ENCODE measurements around the gene GALNS.
"Not testable (repeated sequence)": the region's sequence is repeated elsewhere in the genome, so short reads cannot be mapped to it uniquely, and the experiment has no call there.

The GALNS gene

GRCh38 chr16:88839745-88840599 lies 16.8 kb downstream of the GALNS start:
- H3K4me3 ChIP-seq (ENCODE audit: low read depth, low read length) = no peak overlapping the region

GRCh38 chr16:88839026-88839529 lies 17.7 kb downstream of the GALNS start:
- H3K4me3 ChIP-seq (ENCODE audit: low read depth, low read length) = no peak overlapping the region

- H3K4me3 ChIP-seq (ENCODE audit: low read depth, low read length) = no peak overlapping the region
Measured at GRCh38 chr16:88838566-88838965, 18.2 kb downstream of the GALNS start.

- no peak overlapping the region for H3K4me3 ChIP-seq (ENCODE audit: low read depth, low read length)
Measured at GRCh38 chr16:88837806-88838205, 18.9 kb downstream of the GALNS start.

GRCh38 chr16:88836791-88837190 lies 20.0 kb downstream of the GALNS start:
- H3K4me3 ChIP-seq (ENCODE audit: low read depth, low read length) = no peak overlapping the region

- H3K4me3 ChIP-seq (ENCODE audit: low read depth, low read length) = no peak overlapping the region
Measured at GRCh38 chr16:88835818-88836217, 20.9 kb downstream of the GALNS start.

GRCh38 chr16:88835383-88835782 lies 21.4 kb downstream of the GALNS start:
- H3K4me3 ChIP-seq (ENCODE audit: low read depth, low read length) = no peak overlapping the region

- no peak overlapping the region for H3K4me3 ChIP-seq (ENCODE audit: low read depth, low read length)
Measured at GRCh38 chr16:88834670-88835069, 22.1 kb downstream of the GALNS start.

GRCh38 chr16:88833086-88833485 lies 23.7 kb downstream of the GALNS start:
- H3K4me3 ChIP-seq (ENCODE audit: low read depth, low read length) = no peak overlapping the region

GRCh38 chr16:88831838-88832237 lies 24.9 kb downstream of the GALNS start:
- no peak overlapping the region for H3K4me3 ChIP-seq (ENCODE audit: low read depth, low read length)

- no peak overlapping the region for H3K4me3 ChIP-seq (ENCODE audit: low read depth, low read length)
Measured at GRCh38 chr16:88830783-88831182, 26.0 kb downstream of the GALNS start.

- no peak overlapping the region for H3K4me3 ChIP-seq (ENCODE audit: low read depth, low read length)
Measured at GRCh38 chr16:88830258-88830657, 26.5 kb downstream of the GALNS start.

GRCh38 chr16:88828711-88829110 lies 28.0 kb downstream of the GALNS start:
- no peak overlapping the region for H3K4me3 ChIP-seq (ENCODE audit: low read depth, low read length)

- H3K4me3 ChIP-seq (ENCODE audit: low read depth, low read length) = no peak overlapping the region
Measured at GRCh38 chr16:88827727-88828126, 29.0 kb downstream of the GALNS start.

- H3K4me3 ChIP-seq (ENCODE audit: low read depth, low read length) = no peak overlapping the region
Measured at GRCh38 chr16:88826070-88826840, 30.5 kb downstream of the GALNS start.

- H3K4me3 ChIP-seq (ENCODE audit: low read depth, low read length) = no peak overlapping the region
Measured at GRCh38 chr16:88825146-88825545, 31.6 kb downstream of the GALNS start.

GRCh38 chr16:88824256-88825077 lies 32.3 kb downstream of the GALNS start:
- H3K4me3 ChIP-seq (ENCODE audit: low read depth, low read length) = no peak overlapping the region

- H3K4me3 ChIP-seq (ENCODE audit: low read depth, low read length) = not testable (repeated sequence)
Measured at GRCh38 chr16:88823646-88824045, 33.1 kb downstream of the GALNS start.

- no peak overlapping the region for H3K4me3 ChIP-seq (ENCODE audit: low read depth, low read length)
Measured at GRCh38 chr16:88822281-88823040, 34.3 kb downstream of the GALNS start.

- H3K4me3 ChIP-seq (ENCODE audit: low read depth, low read length) = no peak overlapping the region
Measured at GRCh38 chr16:88821168-88821850, 35.4 kb downstream of the GALNS start.
